HG03045 (cell line): Measurements from ENCODE around the gene OR52H1.

Experiments
- ATAC-seq: cut with Tn5 transposase; IDR thresholded peaks from one replicate; pipeline ENCODE4 v1.9.1; 2021; ENCODE audit warnings: mild to moderate bottlenecking, moderate library complexity; ENCODE audit not compliant: unreplicated experiment

Gene OR52H1

DNA sequence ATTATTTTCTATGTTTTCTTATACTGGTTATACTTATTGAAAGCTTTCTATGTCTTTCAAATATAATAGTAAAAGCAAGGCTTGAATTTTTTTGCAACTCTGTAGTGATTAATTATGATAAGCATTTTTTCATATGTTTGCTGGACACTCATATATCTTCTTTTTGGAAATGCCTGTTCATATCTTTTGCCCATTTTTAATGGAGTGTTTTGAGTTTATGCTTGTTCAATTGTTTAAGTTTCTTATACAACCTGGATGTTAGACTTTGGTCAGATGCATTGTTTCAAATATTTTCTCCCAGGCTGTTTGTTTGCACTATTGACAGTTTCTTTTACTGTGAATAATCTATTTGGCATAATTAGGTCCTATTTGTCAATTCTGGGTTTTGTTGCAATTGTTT is 11.9 kb downstream of the OR52H1 start:
- no peak for ATAC-seq

DNA sequence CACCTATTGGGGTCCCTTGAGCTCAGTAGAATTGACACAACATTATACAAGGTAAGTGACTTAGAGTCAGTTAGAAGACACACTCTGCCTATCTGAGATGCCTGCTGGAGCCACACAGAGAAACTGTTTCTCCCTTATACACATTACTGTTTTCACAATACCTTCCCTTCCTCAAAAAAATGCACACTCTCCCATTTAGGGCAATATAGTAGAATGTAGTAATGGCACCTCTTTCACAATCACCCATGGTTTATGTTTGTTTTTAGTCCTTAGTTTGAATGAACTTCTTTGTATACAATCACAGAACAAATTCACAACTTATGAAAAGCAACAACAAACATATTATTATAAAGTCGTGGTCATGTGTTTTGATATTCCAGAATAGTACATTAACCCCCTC is 14.3 kb downstream of the OR52H1 start:
- no peak for ATAC-seq

DNA sequence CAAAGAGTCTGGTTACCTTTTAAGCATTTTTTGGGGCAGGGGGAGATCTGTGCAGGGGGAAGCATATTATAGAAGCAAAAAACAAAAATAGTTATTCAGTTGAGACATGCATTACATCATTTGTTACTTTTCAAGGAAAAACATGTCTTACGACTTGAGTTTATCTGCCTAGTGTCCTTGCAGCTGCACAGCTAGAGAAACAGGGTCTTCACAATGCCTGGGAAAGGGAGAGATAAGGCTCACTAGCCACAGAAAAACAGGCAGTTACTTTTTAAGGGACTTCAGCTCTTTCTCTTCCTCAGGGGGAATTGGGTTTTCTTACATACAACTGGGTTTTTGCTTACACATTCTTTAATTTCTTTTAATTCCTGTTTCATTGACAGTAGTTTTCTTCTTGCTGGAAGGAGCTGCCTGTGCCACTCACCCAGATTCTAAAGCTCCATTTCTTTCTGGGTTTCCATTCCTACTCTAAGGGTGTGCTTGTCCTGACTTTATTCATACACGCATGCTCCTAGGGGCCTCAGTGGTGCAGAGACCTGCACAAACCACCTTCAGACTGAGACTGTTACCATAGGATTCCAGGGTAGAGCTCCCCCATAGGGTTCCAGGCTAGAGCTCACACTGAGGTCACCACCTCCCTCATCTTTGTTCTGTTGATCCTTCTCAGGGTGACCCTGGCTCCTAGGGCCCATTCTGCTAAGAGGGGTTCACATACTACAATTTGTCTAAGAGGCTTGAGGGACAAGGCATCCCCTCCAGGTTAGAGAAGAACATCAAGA is 17.1 kb downstream of the OR52H1 start:
- ATAC-seq = no peak

DNA sequence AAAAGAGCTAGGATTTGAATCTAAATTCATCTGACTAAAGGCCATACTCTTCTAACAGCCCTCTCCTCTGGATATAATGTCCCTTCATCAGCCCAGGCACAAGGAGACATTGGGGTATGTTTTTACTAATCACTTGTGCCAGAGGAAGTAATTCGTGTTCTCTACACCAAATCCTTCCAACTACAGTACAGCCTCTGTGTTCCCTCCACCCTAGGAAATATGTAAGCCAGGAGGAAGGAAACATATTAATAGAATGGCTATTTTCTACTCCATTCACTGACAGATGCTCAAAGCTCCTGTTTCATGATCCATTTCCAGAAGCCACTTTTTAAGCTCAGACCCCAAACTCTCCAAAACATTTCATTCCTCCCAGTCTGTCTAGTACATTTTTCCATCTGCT is 19.8 kb downstream of the OR52H1 start:
- ATAC-seq = no peak

DNA sequence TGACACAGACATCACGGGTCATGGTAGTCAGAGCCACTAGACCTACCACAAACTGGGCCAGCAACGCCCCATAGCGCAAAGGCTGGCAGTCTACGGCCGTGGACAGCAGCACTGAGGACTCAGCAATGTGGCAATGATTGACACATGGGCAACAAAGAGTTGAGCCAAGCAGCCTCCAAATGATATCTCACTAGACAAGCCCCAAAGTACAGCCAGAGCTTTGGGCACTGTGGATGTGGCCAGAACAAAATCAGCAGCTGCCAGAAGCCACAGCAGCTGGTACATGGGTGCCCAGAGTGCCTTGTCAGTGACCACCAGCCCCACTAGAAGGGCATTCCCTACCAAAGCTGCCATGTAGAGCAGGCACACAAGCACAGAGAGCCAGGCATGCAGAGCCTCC is 20.6 kb downstream of the OR52H1 start:
- no peak for ATAC-seq

DNA sequence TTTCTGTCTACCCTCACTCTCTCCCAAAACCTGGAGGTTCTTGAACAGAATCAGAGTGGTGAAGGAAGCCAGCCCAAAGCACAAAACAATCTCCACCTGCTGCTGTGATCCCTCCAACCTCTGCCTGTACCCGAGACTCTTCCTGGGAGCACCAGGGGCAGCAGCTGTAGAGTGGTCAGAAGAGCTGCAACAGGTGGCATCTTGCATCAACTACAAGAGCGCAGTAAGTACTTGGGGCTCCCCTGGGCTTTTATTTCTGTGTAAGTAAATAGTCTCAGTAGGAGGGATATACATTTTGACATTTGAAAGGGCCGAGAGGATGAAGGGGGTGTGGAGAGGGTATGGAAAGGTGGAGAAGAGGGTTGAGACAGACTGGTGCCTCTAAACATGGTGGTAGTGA is 23.6 kb downstream of the OR52H1 start:
- ATAC-seq = no peak

DNA sequence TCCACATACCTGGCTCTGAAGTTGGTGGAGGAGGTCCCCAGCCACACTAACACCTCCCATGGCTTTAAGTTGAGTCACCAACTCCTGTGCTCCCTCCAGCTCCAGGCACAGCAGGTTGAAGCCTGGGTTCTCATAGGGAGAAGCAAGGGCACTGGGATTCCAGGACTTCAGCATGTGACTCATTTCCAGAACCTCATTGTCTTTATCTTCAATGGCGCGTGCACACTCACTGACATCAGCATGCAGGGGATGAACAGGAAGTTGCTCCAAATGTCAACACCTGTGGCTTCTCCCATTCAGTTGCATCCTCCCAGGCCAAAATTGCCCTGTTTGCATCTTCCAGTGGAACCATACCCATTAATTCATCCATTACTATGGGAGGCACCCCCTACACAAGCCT is 26.0 kb downstream of the OR52H1 start:
- no peak for ATAC-seq

DNA sequence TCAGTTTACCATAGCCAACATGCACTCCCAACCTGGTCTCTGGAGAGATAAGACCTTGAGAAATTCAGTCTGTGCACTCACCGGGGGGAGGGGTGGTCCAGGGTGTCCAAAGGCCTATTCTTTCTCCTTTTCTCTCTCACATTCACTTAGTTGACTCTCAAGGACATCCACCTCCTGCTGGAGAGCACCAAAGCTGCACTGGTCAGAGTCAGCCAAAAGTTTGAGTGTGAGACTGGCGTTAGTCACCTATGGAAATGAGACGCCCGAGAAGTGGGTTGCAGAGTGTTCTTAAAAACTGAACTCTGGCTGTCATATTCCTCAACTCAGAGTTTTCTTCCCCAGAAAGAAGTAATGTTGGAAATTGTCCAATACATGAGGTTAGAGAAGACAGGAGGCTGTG is 26.8 kb downstream of the OR52H1 start:
- ATAC-seq = no peak

DNA sequence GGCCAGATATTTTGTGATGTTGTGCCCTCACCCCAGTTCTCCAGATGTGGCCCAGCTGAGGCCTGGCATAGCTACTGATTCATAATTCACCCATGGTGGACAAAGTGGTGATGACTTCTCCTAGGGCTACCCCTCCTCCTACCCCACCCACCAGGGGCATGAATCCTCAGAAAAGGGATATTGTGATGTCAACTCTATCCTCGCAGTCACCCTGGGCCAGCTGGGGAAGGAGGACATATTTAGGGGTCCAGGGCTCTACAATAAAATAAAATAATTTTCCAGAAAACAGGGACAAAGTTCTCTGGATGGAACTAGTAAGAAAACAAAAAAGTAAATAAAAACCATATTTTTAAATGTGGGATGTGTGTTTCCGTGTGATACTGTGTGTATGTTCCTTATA is 31.7 kb downstream of the OR52H1 start, which contains the start of gene UBQLNL:
TSS of gene UBQLNL (minus strand) at position 101 of the 400 bp plus-strand sequence. CDS start 258 bp downstream, outside the sequence.
- ATAC-seq = no peak

DNA sequence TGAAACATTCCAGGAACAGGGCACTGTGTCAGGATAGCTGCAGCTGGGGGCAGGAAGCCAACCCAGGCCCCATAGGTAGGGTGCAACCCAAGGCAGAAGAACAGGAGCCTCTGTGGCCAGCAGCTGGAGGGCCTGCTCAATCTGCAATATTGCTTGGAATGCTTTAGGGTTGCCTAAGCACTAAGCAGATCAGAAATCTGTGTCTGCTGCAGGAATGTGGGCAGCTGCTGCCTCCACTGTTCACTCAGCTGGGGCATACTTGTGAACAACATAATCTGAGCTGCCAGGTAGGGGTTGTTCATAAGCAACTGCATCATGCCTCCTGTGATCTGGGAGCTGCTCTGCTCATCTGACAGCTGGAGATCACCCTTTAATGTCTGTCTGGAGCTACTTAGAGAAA is 33.5 kb downstream of the OR52H1 start:
- ATAC-seq = no peak

DNA sequence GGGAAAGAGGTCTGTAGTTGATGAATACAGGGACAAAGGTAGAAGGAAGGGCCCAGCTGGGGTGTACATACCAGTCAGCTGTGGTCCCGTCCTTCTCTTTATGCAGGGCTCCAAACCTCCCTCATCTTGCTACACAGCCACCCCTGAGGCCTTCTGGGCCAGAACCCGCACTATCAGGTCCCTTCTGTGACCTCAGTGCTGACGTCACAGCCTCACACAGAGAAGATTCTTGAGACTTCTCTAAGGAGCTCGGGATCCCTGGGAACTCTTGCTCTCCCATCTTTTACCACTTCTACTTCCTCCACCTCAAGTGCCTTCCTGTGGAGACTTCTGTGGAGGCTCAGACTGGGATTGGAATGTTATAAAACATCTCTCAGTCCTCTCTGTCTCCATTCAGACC is 38.5 kb downstream of the OR52H1 start, which contains the start of gene UBQLN3:
TSS of gene UBQLN3 (minus strand) at position 155 of the 400 bp plus-strand sequence. CDS start 399 bp downstream, outside the sequence.
- no peak for ATAC-seq

DNA sequence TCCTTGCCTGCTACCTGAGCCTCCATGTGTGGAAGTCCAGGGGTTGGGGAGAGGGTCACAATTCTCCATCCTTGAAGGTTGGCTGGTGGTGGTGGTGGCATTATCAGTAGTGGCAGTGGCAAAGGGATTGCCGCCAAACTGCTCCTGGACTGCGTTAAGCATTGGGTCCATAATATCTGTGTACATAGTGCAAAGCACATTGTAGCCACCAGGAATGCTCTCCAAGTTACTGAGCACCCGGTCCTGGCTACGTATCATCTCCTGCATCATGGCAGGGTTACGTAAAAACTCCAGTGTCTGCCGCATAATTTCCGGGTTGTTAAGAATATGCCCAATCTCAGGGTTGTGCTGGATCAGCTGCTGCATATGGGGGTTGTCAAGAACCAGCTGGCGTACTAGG is 39.7 kb downstream of the OR52H1 start:
- no peak for ATAC-seq

DNA sequence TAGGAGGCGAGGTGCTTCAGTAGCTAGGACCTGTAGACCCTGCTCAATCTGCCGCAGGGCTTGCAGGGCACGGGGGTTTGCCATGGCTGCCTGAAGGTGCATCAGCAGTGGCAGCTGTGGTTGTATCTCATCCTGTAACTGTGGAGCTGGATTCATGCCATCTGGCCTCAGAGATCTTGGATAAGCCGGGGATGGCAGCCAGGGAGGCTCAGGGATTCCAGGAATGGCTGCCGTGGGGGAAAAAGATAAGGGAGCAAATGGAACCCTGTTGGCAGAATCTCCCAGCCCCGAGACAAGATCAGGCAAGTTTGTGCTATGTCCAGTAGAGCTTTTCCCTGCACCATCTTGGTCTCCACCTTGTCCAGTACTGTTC is 40.4 kb downstream of the OR52H1 start:
- no peak for ATAC-seq

DNA sequence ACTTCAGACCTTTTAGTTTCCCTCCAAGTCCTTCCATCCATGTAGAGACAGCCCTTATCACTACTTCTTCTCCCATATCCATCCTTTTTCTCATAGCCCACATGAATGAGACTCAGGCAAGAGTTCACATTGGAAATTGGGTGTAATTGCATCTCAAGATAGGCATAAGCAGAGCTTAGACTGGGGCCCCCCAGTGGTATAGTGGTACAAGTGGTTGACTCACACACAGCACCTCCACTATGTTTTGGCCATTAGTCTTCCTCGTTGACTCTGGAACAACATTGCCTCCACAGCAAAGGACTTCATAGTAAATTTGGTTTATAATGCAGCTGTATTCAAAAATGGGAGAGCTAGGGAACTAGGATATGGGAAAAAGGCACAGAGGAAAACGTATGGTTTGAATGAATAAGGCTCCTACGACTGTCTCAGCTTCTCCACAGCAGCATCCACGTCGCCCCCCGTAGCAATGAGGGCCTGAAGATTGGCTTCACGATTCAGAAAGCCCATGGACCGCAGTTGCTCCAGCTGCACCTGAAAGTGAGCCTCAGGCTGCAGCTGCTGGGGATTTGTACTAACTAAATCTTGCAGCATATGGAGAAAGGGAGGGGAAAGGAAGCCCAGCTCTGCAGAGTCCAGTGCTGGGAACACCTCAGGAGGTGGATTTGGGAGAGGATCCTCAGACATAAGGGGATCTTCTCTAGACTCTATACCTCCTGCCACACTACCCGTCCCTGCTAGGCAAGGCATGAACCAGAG is 41.0 kb downstream of the OR52H1 start:
- no peak for ATAC-seq

DNA sequence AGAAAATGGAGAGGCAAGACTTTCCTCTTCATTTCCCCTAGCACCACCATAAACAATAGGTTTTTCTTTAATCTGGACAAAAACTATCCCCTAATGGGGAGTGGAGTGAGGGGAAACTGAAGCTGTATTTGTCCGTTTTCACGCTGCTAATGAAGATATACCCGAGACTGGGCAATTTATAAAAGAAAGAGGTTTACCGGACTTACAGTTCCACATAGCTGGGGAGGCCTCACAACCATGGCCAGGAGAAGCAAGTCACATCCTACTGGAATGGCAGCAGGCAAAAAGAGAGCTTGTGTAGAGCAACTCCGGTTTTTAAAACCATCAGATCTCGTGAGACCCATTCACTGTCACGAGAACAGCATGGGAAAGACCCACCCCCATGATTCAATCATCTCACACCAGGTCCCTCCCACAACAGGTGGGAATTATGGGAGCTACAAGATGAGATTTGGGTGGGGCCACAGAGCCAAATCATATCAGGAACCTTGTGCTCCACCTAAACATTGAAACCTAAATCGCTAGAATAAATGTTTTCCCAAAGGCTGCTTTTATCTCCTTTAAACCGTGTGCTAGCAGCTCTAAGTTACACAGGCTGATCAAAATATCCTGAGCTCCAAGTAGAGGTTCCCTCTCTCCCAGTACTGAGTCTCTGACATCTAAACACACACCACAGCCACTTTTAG is 42.8 kb downstream of the OR52H1 start:
- no peak for ATAC-seq

DNA sequence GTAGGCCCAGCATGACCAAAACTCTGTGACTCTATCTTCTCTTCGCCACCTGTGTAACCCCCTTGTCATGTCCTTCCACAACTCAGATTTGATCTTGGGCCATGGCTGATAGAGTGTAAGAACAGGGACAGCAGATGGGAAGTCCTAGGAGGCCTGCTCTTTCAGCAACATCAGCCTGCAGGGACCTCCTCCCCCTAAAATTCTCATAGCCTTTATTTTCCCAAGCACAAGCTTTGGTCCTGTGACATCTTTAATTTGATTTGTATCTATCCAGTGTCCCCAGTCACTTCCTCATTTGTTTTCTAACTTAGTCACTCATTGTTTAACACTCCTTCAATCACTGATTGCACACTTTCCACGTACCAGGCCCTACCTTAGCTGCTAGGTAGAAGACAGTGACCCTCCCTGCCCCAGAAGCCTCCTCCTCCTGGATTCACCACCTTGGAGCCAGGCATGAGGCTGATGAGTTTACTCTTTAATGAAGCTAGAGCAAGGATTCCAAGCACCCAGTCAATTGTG is 43.9 kb downstream of the OR52H1 start:
- ATAC-seq = no peak

DNA sequence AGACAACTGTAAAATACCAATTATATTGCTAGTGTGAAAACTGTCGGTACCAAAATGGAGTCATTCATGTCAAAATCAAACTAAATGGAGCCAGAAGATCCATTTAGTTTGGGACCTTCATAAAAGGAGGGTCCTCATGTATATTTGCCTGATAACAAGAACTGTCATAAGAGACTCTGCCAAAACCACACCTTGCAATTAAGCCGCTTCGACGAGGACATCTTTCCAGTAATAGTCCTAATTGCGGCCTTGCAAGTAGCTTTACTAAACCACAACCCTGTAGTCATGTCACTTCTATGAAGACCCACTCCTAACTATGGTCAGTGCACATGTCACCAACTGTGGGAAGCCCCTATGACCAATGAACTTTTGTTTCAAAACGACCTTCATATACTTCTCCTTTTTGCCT is 47.9 kb downstream of the OR52H1 start:
- no peak for ATAC-seq

DNA sequence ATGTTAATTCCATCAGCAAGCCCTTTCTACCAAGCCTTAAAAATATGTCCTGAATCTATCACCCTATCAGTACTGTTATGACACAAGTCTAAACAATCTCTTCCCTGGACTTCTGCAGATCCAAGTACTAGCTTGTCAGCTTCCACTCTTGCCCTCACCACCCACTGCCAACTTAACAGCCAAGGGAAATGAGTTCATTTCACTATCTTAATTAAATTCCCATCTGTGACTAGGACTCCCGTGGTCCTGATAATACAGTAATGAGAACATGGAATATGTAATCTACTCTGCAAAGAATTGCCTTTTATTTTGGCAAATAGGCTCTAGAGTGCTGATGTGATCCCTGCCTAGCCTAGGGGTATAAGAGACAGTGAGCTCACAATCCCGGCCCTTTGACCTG is 48.7 kb downstream of the OR52H1 start:
- no peak for ATAC-seq
